Endodermal cell (in vitro differentiated cells): ENCODE data around the gene CYGB. TPM values are rescaled to one million over a fixed set of nuclear protein-coding genes. Genes with fewer than 3 reads are reported as not detected.

Experiments used
- DNase-seq: peaks from one replicate; pipeline ENCODE4 v3.0.0-alpha.2; 2017
- H3K27ac ChIP-seq: 2 replicates; pipeline ENCODE4 v1.5.1; 2013; ENCODE audit warnings: mild to moderate bottlenecking, low read depth, low read length, moderate library complexity
- H3K27me3 ChIP-seq: 2 replicates; pipeline ENCODE4 v1.6.1; 2013; ENCODE audit warnings: mild to moderate bottlenecking, low read length, moderate library complexity; ENCODE audit not compliant: insufficient read depth, control insufficient read depth, poor library complexity, severe bottlenecking
- H3K36me3 ChIP-seq: 2 replicates; pipeline ENCODE4 v1.7.0; 2013; ENCODE audit warnings: mild to moderate bottlenecking, low read length, moderate library complexity; ENCODE audit not compliant: control insufficient read depth, insufficient read depth
- H3K4me1 ChIP-seq: one replicate; pipeline ENCODE4 v1.7.0; 2013; ENCODE audit warnings: low read length; ENCODE audit not compliant: control insufficient read depth, insufficient read depth
- H3K4me3 ChIP-seq: 2 replicates; pipeline ENCODE4 v1.5.1; 2013; ENCODE audit warnings: mild to moderate bottlenecking, low read length, moderate library complexity
- H3K9ac ChIP-seq: 2 replicates; pipeline ENCODE4 v1.6.1; 2013; ENCODE audit warnings: mild to moderate bottlenecking, low read length, moderate library complexity; ENCODE audit not compliant: poor library complexity, severe bottlenecking; ENCODE audit errors: extremely low read depth
- H3K9me3 ChIP-seq: 2 replicates; pipeline ENCODE4 v1.6.1; 2013; ENCODE audit warnings: mild to moderate bottlenecking, low read length, moderate library complexity; ENCODE audit not compliant: control insufficient read depth
- H3K27ac Mint-ChIP-seq: 2 replicates; pipeline ENCODE4 v1.8.0; 2020; ENCODE audit warnings: mixed read lengths
- H3K27me3 Mint-ChIP-seq: 2 replicates; pipeline ENCODE4 v1.8.0; 2021; ENCODE audit warnings: mild to moderate bottlenecking, mixed read lengths; ENCODE audit not compliant: insufficient read depth
- H3K36me3 Mint-ChIP-seq: 2 replicates; pipeline ENCODE4 v1.8.0; 2020; ENCODE audit warnings: low read depth, mixed read lengths
- H3K4me1 Mint-ChIP-seq: 2 replicates; pipeline ENCODE4 v1.8.0; 2020; ENCODE audit warnings: mixed read lengths
- H3K4me3 Mint-ChIP-seq: 2 replicates; pipeline ENCODE4 v1.8.0; 2020; ENCODE audit warnings: mild to moderate bottlenecking, moderate library complexity, mixed read lengths
- H3K9me3 Mint-ChIP-seq: 2 replicates; pipeline ENCODE4 v1.8.0; 2020; ENCODE audit warnings: mild to moderate bottlenecking, mixed read lengths
- CTCF ChIP-seq: fragments of 200-600 bp; sonication (generic); conservative IDR thresholded peaks from 2 replicates; pipeline ENCODE4 v1.5.0; 2021; ENCODE audit warnings: antibody characterized with exemption, mild to moderate bottlenecking
- WGBS, 2 experiments: methylation state at CpG; one replicate each; pipeline versions ENCODE4 v1.1.5 to v1.1.7; 2013; ENCODE audit warnings: missing lambda C conversion rate in 2 of 2, mixed read lengths in 1 of 2; ENCODE audit not compliant: insufficient coverage in 1 of 2, insufficient read length in 1 of 2; 5-methylcytosine and 5-hydroxymethylcytosine counted together
- total RNA-seq, 2 donors: library from RNA; stranded (reverse); fragmentation: NEBNext Ultra II Directional in 1 of 2; extraction: Animal tissue kit (Norgen Biotek cat#: 25700) in 1 of 2; gene quantifications; 2 replicates in 1 of 2; 3 replicates in 1 of 2; pipeline ENCODE4 v1.2.1, GENCODE V29; 2021

Gene CYGB
- total RNA-seq, 2 donors from 2014 or later, result 2.0 to 3.4 TPM

DNA sequence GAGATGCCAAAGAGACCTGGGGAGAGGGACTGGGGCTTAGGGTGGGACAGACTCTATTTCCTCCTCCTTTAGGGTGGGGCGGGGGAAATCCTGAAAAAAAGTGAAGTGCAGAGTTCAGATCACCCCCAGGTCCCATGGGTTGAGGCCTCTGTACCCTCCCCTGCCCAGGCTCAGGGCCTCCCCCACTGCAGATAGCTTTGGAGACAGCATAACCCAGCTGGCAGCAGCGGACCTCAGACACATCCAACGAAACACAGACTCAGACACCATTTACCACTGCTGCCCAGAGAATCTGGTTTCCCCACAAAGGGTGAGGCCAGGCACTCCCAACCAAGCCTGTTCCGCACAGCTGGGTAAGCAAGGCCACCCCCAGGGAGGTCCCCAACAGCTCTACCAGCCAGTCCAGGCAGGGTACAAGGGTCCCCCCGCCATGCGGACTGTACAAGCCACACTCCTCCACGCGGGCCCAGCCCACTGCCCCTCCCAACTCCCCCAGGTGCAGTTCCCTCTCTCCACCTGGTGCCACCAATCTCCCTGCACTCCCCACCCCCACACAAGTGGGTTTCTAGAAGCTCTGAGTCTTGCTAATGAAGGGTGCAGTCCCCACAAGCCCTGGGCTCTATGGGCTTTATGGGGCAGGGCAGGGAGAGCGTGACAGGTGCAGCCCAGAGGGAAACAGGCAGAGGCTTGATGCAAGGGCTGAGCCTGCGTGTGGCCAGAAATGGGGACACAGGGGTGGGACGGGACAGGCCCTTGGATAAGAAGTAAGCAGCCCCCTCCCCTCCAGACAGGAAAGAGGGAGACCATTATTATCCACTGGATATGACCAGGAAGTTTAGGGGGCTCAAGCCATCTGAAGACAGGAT lies 45.2 kb downstream of the CYGB start:
- DNase-seq, result no peak
- no peaks in the 10 kb centered on the region for H3K9me3 ChIP-seq
- no peak for TF ChIP-seq CTCF
- H3K27me3 ChIP-seq, result no peaks in the 10 kb centered on the region
- Mint-ChIP-seq H3K27me3 (no peaks in the 10 kb centered on the region), H3K4me1 (peaks cover 10% of the 10 kb centered on the region), H3K27ac (no peak overlapping the region), H3K9me3 (no peaks in the 10 kb centered on the region), H3K36me3 (no peaks in the 10 kb centered on the region), H3K4me3 (no peak overlapping the region)
- H3K27ac ChIP-seq, result no peak overlapping the region
- H3K36me3 ChIP-seq, result no peaks in the 10 kb centered on the region
- no peak overlapping the region for H3K9ac ChIP-seq
- H3K4me1 ChIP-seq, result no peaks in the 10 kb centered on the region
- 80 to 84% methylated on average over 6 to 11 of the region's 11 CpGs for WGBS, 2 experiments
- H3K4me3 ChIP-seq, result no peak overlapping the region

GRCh38 chr17:76491271-76492122 lies 46.0 kb downstream of the CYGB start:
- H3K27me3 ChIP-seq, result no peaks in the 10 kb centered on the region
- Mint-ChIP-seq H3K27ac (no peak overlapping the region), H3K9me3 (no peaks in the 10 kb centered on the region), H3K36me3 (no peaks in the 10 kb centered on the region), H3K4me3 (no peak overlapping the region), H3K4me1 (peaks cover 10% of the 10 kb centered on the region), H3K27me3 (no peaks in the 10 kb centered on the region)
- H3K36me3 ChIP-seq, result no peaks in the 10 kb centered on the region
- no peak overlapping the region for H3K9ac ChIP-seq
- DNase-seq, result no peak
- H3K4me3 ChIP-seq, result no peak overlapping the region
- H3K27ac ChIP-seq, result no peak overlapping the region
- TF ChIP-seq CTCF, result no peak
- H3K4me1 ChIP-seq, result no peaks in the 10 kb centered on the region
- 93 to 94% methylated on average over 13 to 17 of the region's 17 CpGs for WGBS, 2 experiments
- no peaks in the 10 kb centered on the region for H3K9me3 ChIP-seq

DNA sequence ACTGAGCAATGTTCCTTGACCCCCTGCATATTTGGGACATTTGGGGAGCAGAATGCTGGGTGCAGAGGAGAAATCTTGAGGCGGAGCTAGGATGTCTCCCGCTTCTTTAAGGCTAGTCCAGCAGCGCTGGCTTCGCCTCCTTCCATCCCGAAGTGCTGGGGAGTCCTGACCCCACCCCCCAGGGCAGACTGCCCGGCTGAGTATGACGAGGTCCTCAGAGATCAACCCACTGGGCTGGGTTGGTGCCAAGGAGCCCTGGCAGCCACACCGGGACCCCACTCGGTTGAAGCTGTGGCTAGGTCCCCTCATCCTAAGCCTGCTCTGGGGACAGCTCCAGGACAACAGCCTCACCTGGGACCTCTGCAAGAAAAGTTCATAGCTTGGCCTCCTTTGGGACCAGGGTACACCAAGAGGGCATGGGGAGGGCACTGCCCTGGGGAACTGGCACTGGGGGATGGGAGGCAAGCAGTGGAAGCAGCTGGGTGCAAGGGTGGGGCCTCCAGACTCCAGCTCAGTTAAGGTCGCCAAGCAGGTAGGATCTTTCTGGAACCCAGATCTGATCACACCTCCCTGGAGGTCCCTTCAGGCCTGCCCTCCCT lies 47.3 kb downstream of the CYGB start:
- TF ChIP-seq CTCF, result no peak
- no peaks in the 10 kb centered on the region for H3K27me3 ChIP-seq
- 90% methylated on average over 7 to 10 of the region's 10 CpGs for WGBS, 2 experiments
- H3K27me3 Mint-ChIP-seq, result no peaks in the 10 kb centered on the region
- no peaks in the 10 kb centered on the region for H3K4me1 ChIP-seq
- H3K27ac ChIP-seq, result no peak overlapping the region
- no peaks in the 10 kb centered on the region for H3K36me3 ChIP-seq
- H3K9ac ChIP-seq, result no peak overlapping the region
- H3K36me3 Mint-ChIP-seq, result peaks cover 4% of the 10 kb centered on the region
- H3K4me3 ChIP-seq, result no peak overlapping the region
- no peak overlapping the region for H3K4me3 Mint-ChIP-seq
- peaks cover 10% of the 10 kb centered on the region for H3K4me1 Mint-ChIP-seq
- H3K9me3 Mint-ChIP-seq, result no peaks in the 10 kb centered on the region
- no peak overlapping the region for H3K27ac Mint-ChIP-seq
- H3K9me3 ChIP-seq, result no peaks in the 10 kb centered on the region
- no peak for DNase-seq
